HEK293 (cell line): ENCODE results near the gene GRIN2A.

Experiments used
- CTCF ChIA-PET: fragments of 350-600 bp; formaldehyde crosslinking; extraction: SDS; loops from one replicate; lab custom pipeline; 2021; ENCODE audit warnings: antibody characterized with exemption; lab: Yijun Ruan, JAX
- POLR2A ChIA-PET: fragments of 300-600 bp; formaldehyde crosslinking; extraction: SDS; loops from one replicate; lab custom pipeline; 2020; ENCODE audit warnings: antibody characterized with exemption, inconsistent platforms; lab: Yijun Ruan, JAX
- H3K27ac ChIP-seq: fragments of 200-500 bp; sonication (Bioruptor generic); 2 replicates; pipeline ENCODE4 v1.5.1; 2014; ENCODE audit warnings: low read depth, low read length, control low read depth, inconsistent platforms; ENCODE audit errors: extremely low read depth
- H3K36me3 ChIP-seq, 2 experiments: fragments of 200-500 bp in 1 of 2; sonication (Bioruptor generic) in 1 of 2; 1 replicate in 1 of 2; 2 replicates in 1 of 2; pipeline ENCODE4 v1.5.1; 2014 to 2017; ENCODE audit warnings: inconsistent platforms in 2 of 2, low read length in 2 of 2; ENCODE audit not compliant: control insufficient read depth in 2 of 2, insufficient read depth in 1 of 2
- H3K4me1 ChIP-seq: fragments of 200-500 bp; sonication (Bioruptor generic); 2 replicates; pipeline ENCODE4 v1.5.1; 2014; ENCODE audit warnings: mild to moderate bottlenecking, low read length, inconsistent platforms; ENCODE audit not compliant: control insufficient read depth, insufficient read depth
- H3K4me3 ChIP-seq: 2 replicates; pipeline ENCODE4 v1.5.1; 2011; ENCODE audit warnings: low read depth, mild to moderate bottlenecking, control low read depth, low read length, moderate library complexity
- H3K9me3 ChIP-seq: fragments of 200-500 bp; sonication (Bioruptor generic); 2 replicates; pipeline ENCODE4 v1.5.1; 2014; ENCODE audit warnings: low read depth, low read length, inconsistent platforms; ENCODE audit not compliant: control insufficient read depth, insufficient read depth
- GFI1B ChIP-seq: fragments of 450-650 bp; formaldehyde crosslinking; IDR thresholded peaks from 2 replicates; pipeline ENCODE4 v1.5.1; 2016; ENCODE audit warnings: missing biosample characterization, missing genetic modification characterization
- GLIS1 ChIP-seq: fragments of 450-650 bp; formaldehyde crosslinking; IDR thresholded peaks from 2 replicates; pipeline ENCODE4 v1.5.1; 2016; ENCODE audit warnings: missing biosample characterization, missing genetic modification characterization
- IKZF3 ChIP-seq: fragments of 450-650 bp; IDR thresholded peaks from 2 replicates; pipeline ENCODE4 v1.5.0; 2018; ENCODE audit warnings: missing biosample characterization, mild to moderate bottlenecking, missing genetic modification characterization, moderate library complexity
- PRDM1 ChIP-seq: fragments of 450-650 bp; formaldehyde crosslinking; IDR thresholded peaks from 2 replicates; pipeline ENCODE4; 2016; ENCODE audit warnings: missing biosample characterization, missing genetic modification characterization
- ZBTB11 ChIP-seq: fragments of 450-650 bp; formaldehyde crosslinking; conservative IDR thresholded peaks from 2 replicates; pipeline ENCODE4 v1.5.1; 2016; ENCODE audit warnings: low read depth, missing biosample characterization, missing genetic modification characterization
- ZBTB48 ChIP-seq: fragments of 450-650 bp; formaldehyde crosslinking; IDR thresholded peaks from 2 replicates; pipeline ENCODE4 v1.5.1; 2016; ENCODE audit warnings: missing biosample characterization, missing genetic modification characterization
- ZFP41 ChIP-seq: fragments of 450-650 bp; formaldehyde crosslinking; IDR thresholded peaks from 2 replicates; pipeline ENCODE4 v1.5.1; 2016; ENCODE audit warnings: missing biosample characterization, missing genetic modification characterization, borderline replicate concordance
- ZNF202 ChIP-seq: fragments of 450-650 bp; formaldehyde crosslinking; IDR thresholded peaks from 2 replicates; pipeline ENCODE4 v1.5.1; 2016; ENCODE audit warnings: missing biosample characterization, missing genetic modification characterization, borderline replicate concordance
- ZNF214 ChIP-seq: fragments of 450-650 bp; formaldehyde crosslinking; IDR thresholded peaks from 2 replicates; pipeline ENCODE4 v1.5.1; 2017; ENCODE audit warnings: missing biosample characterization, mild to moderate bottlenecking, missing genetic modification characterization, borderline replicate concordance
- ZNF37A ChIP-seq: fragments of 450-650 bp; IDR thresholded peaks from 2 replicates; pipeline ENCODE4 v1.5.1; 2018; ENCODE audit warnings: missing biosample characterization, missing genetic modification characterization
- ZNF501 ChIP-seq: fragments of 450-650 bp; formaldehyde crosslinking; IDR thresholded peaks from 2 replicates; pipeline ENCODE4 v1.5.1; 2016; ENCODE audit warnings: missing biosample characterization, missing genetic modification characterization
- ZNF549 ChIP-seq: fragments of 450-650 bp; IDR thresholded peaks from 2 replicates; pipeline ENCODE4 v1.5.1; 2018; ENCODE audit warnings: missing biosample characterization, missing genetic modification characterization, mild to moderate bottlenecking, inconsistent platforms, moderate library complexity
- ZNF580 ChIP-seq: fragments of 450-650 bp; formaldehyde crosslinking; IDR thresholded peaks from 2 replicates; pipeline ENCODE4 v1.5.1; 2016; ENCODE audit warnings: missing biosample characterization, missing genetic modification characterization
- ZNF596 ChIP-seq: fragments of 450-650 bp; IDR thresholded peaks from 2 replicates; pipeline ENCODE4 v1.5.0; 2018; ENCODE audit warnings: missing biosample characterization, mild to moderate bottlenecking, missing genetic modification characterization, moderate library complexity
- ZNF629 ChIP-seq: fragments of 450-650 bp; formaldehyde crosslinking; IDR thresholded peaks from 2 replicates; pipeline ENCODE4 v1.5.1; 2017; ENCODE audit warnings: missing biosample characterization, missing genetic modification characterization
- ZNF670 ChIP-seq: fragments of 450-650 bp; formaldehyde crosslinking; IDR thresholded peaks from 2 replicates; pipeline ENCODE4 v1.5.1; 2016; ENCODE audit warnings: missing biosample characterization, missing genetic modification characterization, low read depth
- ZNF707 ChIP-seq: fragments of 450-650 bp; formaldehyde crosslinking; IDR thresholded peaks from 2 replicates; pipeline ENCODE4 v1.5.1; 2016; ENCODE audit warnings: missing biosample characterization, missing genetic modification characterization
- ZNF785 ChIP-seq: fragments of 450-650 bp; formaldehyde crosslinking; IDR thresholded peaks from 2 replicates; pipeline ENCODE4 v1.5.1; 2016; ENCODE audit warnings: missing biosample characterization, missing genetic modification characterization
- ZNF791 ChIP-seq: fragments of 450-650 bp; formaldehyde crosslinking; IDR thresholded peaks from 2 replicates; pipeline ENCODE4 v1.5.1; 2016; ENCODE audit warnings: missing biosample characterization, missing genetic modification characterization
- TF ChIP-seq, protein P1 (sequence below): fragments of 450-650 bp; formaldehyde crosslinking; IDR thresholded peaks from 2 replicates; pipeline ENCODE4 v1.5.1; 2016; ENCODE audit warnings: missing biosample characterization, missing genetic modification characterization
- TF ChIP-seq, protein P2 (sequence below): fragments of 450-650 bp; formaldehyde crosslinking; IDR thresholded peaks from 2 replicates; pipeline ENCODE4 v1.5.0; 2017; ENCODE audit warnings: missing biosample characterization, missing genetic modification characterization, borderline replicate concordance

The GRIN2A gene

GRCh38 chr16:9867176-9867575 lies 315.1 kb downstream of the GRIN2A start:
- H3K27ac ChIP-seq = no peak overlapping the region
- no peaks in the 10 kb centered on the region for H3K4me1 ChIP-seq
- H3K4me3 ChIP-seq = no peak overlapping the region
- CTCF ChIA-PET = no interaction called here
- H3K9me3 ChIP-seq = no peaks in the 10 kb centered on the region
- no peak for TF ChIP-seq ZBTB48 (tag by site-specific recombination)
- TF ChIP-seq ZNF791 (tag by site-specific recombination) = no peak
- TF ChIP-seq ZNF37A = no peak
- no peak for TF ChIP-seq GLIS1 (tag by site-specific recombination)
- no peak for TF ChIP-seq ZFP41 (tag by site-specific recombination)
- TF ChIP-seq ZNF785 (tag by site-specific recombination) = no peak
- TF ChIP-seq, protein P1, sequence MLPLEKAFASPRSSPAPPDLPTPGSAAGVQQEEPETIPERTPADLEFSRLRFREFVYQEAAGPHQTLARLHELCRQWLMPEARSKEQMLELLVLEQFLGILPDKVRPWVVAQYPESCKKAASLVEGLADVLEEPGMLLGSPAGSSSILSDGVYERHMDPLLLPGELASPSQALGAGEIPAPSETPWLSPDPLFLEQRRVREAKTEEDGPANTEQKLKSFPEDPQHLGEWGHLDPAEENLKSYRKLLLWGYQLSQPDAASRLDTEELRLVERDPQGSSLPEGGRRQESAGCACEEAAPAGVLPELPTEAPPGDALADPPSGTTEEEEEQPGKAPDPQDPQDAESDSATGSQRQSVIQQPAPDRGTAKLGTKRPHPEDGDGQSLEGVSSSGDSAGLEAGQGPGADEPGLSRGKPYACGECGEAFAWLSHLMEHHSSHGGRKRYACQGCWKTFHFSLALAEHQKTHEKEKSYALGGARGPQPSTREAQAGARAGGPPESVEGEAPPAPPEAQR (tag by site-specific recombination) = no peak
- no peak for TF ChIP-seq ZNF707
- TF ChIP-seq ZNF596 (tag by site-specific recombination) = no peak
- TF ChIP-seq ZNF202 (tag by site-specific recombination) = no peak
- TF ChIP-seq, all 188 proteins: peak for 0
- POLR2A ChIA-PET = no interaction called here
- H3K36me3 ChIP-seq = no peaks in the 10 kb centered on the region

DNA sequence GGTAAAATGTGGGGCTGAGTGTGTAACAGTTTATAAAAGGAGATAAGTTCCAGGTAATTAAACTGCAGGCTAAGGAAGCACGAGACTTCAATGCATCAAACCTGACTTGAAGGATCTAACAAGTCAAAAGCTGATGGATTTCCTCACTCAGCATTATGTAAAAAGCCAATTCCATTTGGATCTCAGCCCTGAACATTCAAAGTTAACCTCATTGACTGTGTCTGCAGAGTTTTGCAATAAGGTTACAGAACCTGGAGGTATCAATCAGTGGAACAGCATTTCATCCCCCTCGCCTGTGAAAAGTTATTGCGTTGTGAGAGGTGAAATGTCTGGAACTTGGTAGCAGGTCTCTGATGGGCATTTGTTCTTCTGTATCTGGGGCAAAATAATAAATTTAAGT lies 317.8 kb downstream of the GRIN2A start:
- ChIA-PET CTCF (no interaction called here), POLR2A (no interaction called here)
- no peak overlapping the region for H3K4me3 ChIP-seq
- H3K9me3 ChIP-seq = no peaks in the 10 kb centered on the region
- H3K4me1 ChIP-seq = no peaks in the 10 kb centered on the region
- TF ChIP-seq GFI1B (tag by site-specific recombination) = no peak
- no peak for TF ChIP-seq PRDM1
- no peak for TF ChIP-seq GLIS1 (tag by site-specific recombination)
- no peak for TF ChIP-seq ZNF214 (tag by site-specific recombination)
- no peak for TF ChIP-seq ZNF549 (tag by site-specific recombination)
- no peak for TF ChIP-seq ZBTB11 (tag by site-specific recombination)
- TF ChIP-seq ZNF670 (tag by site-specific recombination) = no peak
- no peak for TF ChIP-seq ZNF580 (tag by site-specific recombination)
- TF ChIP-seq ZNF629 = no peak
- TF ChIP-seq IKZF3 (tag by site-specific recombination) = no peak
- TF ChIP-seq, protein P2, sequence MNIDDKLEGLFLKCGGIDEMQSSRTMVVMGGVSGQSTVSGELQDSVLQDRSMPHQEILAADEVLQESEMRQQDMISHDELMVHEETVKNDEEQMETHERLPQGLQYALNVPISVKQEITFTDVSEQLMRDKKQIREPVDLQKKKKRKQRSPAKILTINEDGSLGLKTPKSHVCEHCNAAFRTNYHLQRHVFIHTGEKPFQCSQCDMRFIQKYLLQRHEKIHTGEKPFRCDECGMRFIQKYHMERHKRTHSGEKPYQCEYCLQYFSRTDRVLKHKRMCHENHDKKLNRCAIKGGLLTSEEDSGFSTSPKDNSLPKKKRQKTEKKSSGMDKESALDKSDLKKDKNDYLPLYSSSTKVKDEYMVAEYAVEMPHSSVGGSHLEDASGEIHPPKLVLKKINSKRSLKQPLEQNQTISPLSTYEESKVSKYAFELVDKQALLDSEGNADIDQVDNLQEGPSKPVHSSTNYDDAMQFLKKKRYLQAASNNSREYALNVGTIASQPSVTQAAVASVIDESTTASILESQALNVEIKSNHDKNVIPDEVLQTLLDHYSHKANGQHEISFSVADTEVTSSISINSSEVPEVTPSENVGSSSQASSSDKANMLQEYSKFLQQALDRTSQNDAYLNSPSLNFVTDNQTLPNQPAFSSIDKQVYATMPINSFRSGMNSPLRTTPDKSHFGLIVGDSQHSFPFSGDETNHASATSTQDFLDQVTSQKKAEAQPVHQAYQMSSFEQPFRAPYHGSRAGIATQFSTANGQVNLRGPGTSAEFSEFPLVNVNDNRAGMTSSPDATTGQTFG (tag by site-specific recombination) = no peak
- TF ChIP-seq ZNF501 (tag by site-specific recombination) = no peak
- no peak overlapping the region for H3K27ac ChIP-seq
- no peaks in the 10 kb centered on the region for H3K36me3 ChIP-seq
